HepG2 (cell line): ENCODE data around the gene EARS2. TPM values are rescaled to one million over a fixed set of nuclear protein-coding genes. Genes with fewer than 3 reads are reported as not detected.

Source experiments
- ATAC-seq: fragments of 200-7000 bp; cut with Tn5 transposase; 3 replicates; pipeline ENCODE4 v1.9.1; 2020; ENCODE audit warnings: mild to moderate bottlenecking, moderate library complexity
- BruUV-seq: library from RNA; stranded (reverse); fragments of 400-500 nt; replicated peaks from 2 replicates; lab custom pipeline; 2021; lab: Mats Ljungman, UMichigan
- CTCF ChIA-PET: fragments of 300-600 bp; formaldehyde crosslinking; extraction: SDS; loops from one replicate; lab custom pipeline; 2021; ENCODE audit warnings: low total read pairs, inconsistent platforms, low intra/inter-chr PET ratio; lab: Yijun Ruan, JAX
- POLR2A ChIA-PET: fragments of 350-600 bp; sonication (Branson Sonifier 250); formaldehyde crosslinking; loops from one replicate; lab custom pipeline; 2020; ENCODE audit warnings: antibody characterized with exemption, inconsistent platforms; lab: Yijun Ruan, JAX
- DNase-seq: peaks from one replicate; pipeline ENCODE4 v3.0.0-alpha.2; 2015; ENCODE audit warnings: low spot score
- FAIRE-seq: peaks from 3 replicates; lab custom pipeline; 2011; peaks lifted over from hg19 to GRCh38; lab: Jason Lieb, UNC
- H2AFZ ChIP-seq: one replicate; pipeline ENCODE4 v1.6.1; 2011; ENCODE audit warnings: low read length, inconsistent platforms
- H3K27ac ChIP-seq: fragments of 300-600 bp; 3 replicates; pipeline ENCODE4 v1.8.0; 2011; ENCODE audit warnings: mixed run types, mild to moderate bottlenecking, mixed read lengths, low read length, inconsistent platforms; ENCODE audit not compliant: insufficient read depth; ENCODE audit errors: extremely low read length
- H3K27me3 ChIP-seq, 2 experiments: fragments of 200-600 bp in 1 of 2; 2 replicates in 1 of 2; 3 replicates in 1 of 2; pipeline versions ENCODE4 v1.6.0 to v1.8.0; 2011; ENCODE audit warnings: low read length in 2 of 2, mild to moderate bottlenecking in 2 of 2, moderate library complexity in 2 of 2, inconsistent platforms in 1 of 2; ENCODE audit not compliant: insufficient read depth in 2 of 2, control insufficient read depth in 1 of 2
- H3K36me3 ChIP-seq, 2 experiments: fragments of 200-600 bp in 1 of 2; replicated peaks in 1 of 2; 2 replicates in 1 of 2; 3 replicates in 1 of 2; pipeline versions ENCODE4 v1.5.1 to v1.8.0; 2011; ENCODE audit warnings: low read length in 2 of 2, inconsistent platforms in 1 of 2; ENCODE audit not compliant: insufficient read depth in 2 of 2, control insufficient read depth in 1 of 2
- H3K4me1 ChIP-seq: 2 replicates; pipeline ENCODE4 v1.5.1; 2012; ENCODE audit warnings: low read length, inconsistent platforms; ENCODE audit not compliant: insufficient read depth
- H3K4me2 ChIP-seq: 2 replicates; pipeline ENCODE4 v1.6.0; 2011; ENCODE audit warnings: low read depth, low read length, inconsistent platforms
- H3K4me3 ChIP-seq, 3 experiments: fragments of 200-600 bp in 1 of 3; sonication (generic), shearing (Covaris generic) in 1 of 3; replicated peaks in 1 of 3; 2 replicates each; pipeline ENCODE4 v1.5.1; 2011 to 2016; ENCODE audit warnings: low read length in 3 of 3, inconsistent platforms in 2 of 3, low read depth in 2 of 3, mild to moderate bottlenecking in 2 of 3, control low read depth in 1 of 3, mixed read lengths in 1 of 3; ENCODE audit not compliant: insufficient read depth in 1 of 3
- H3K79me2 ChIP-seq: one replicate; pipeline ENCODE4 v1.6.1; 2011; ENCODE audit warnings: low read length, inconsistent platforms; ENCODE audit not compliant: insufficient read depth
- H3K9ac ChIP-seq: 2 replicates; pipeline ENCODE4 v1.6.0; 2011; ENCODE audit warnings: mild to moderate bottlenecking, low read depth, low read length, inconsistent platforms; ENCODE audit not compliant: insufficient read depth
- H3K9me3 ChIP-seq: 2 replicates; pipeline ENCODE4 v1.5.1; 2012; ENCODE audit warnings: mild to moderate bottlenecking, low read length
- H4K20me1 ChIP-seq: 2 replicates; pipeline ENCODE4 v1.6.0; 2011; ENCODE audit warnings: inconsistent platforms, mild to moderate bottlenecking, low read length, moderate library complexity; ENCODE audit not compliant: insufficient read depth
- ADNP ChIP-seq: sonication (generic); formaldehyde crosslinking; IDR thresholded peaks from 2 replicates; pipeline ENCODE4 v1.4.0; 2020; ENCODE audit warnings: missing genetic modification reagents
- CENPX ChIP-seq: sonication (generic); formaldehyde crosslinking; IDR thresholded peaks from 2 replicates; pipeline ENCODE4 v1.9.0; 2021; ENCODE audit warnings: mild to moderate bottlenecking, missing genetic modification reagents, moderate library complexity
- CREB1 ChIP-seq, 2 experiments: fragments of 450-650 bp in 1 of 2; IDR thresholded peaks; 2 replicates each; pipeline ENCODE4 v1.6.1; 2016 to 2017; ENCODE audit warnings: control low read depth in 1 of 2, mild to moderate bottlenecking in 1 of 2, missing compliant biosample characterization in 1 of 2, missing genetic modification characterization in 1 of 2
- FLYWCH1 ChIP-seq: sonication (generic); formaldehyde crosslinking; IDR thresholded peaks from 2 replicates; pipeline ENCODE4 v1.8.1; 2023; ENCODE audit warnings: mild to moderate bottlenecking, missing genetic modification reagents
- FOXA1 ChIP-seq, 2 experiments: fragments of 450-650 bp in 1 of 2; sonication (generic) in 1 of 2; formaldehyde crosslinking in 1 of 2; IDR thresholded peaks; 2 replicates each; pipeline versions ENCODE4 v1.4.0 to v1.6.1; 2016 to 2020; ENCODE audit warnings: missing genetic modification reagents in 1 of 2
- HMG20A ChIP-seq: IDR thresholded peaks from 2 replicates; pipeline ENCODE4 v1.6.1; 2016; ENCODE audit warnings: borderline replicate concordance
- SSRP1 ChIP-seq: IDR thresholded peaks from 2 replicates; pipeline ENCODE4 v1.6.1; 2016; ENCODE audit warnings: control low read depth
- WGBS: methylation state at CpG from one replicate; pipeline ENCODE4 v1.1.6; 2017; ENCODE audit warnings: low lambda C conversion rate; 5-methylcytosine and 5-hydroxymethylcytosine counted together
- in situ Hi-C: cut with HindIII; loops from 2 replicates; pipeline ENCODE4 v1.10.0; 2017; ENCODE audit warnings: low pct_unique_long_range_greater_than_20kb; ENCODE audit not compliant: extremely low pct_ligation_motif_present
- intact Hi-C: fragments of 100-400 bp; cut with micrococcal nuclease; formaldehyde crosslinking; loops from one replicate; pipeline ENCODE4 v1.10.0; 2022; ENCODE audit not compliant: unreplicated experiment
- polyA plus RNA-seq, 8 experiments: library from polyadenylated mRNA; depleted of rRNA in 3 of 8; stranded (reverse) in 7 of 8; unstranded in 1 of 8; fragments of >200 nt; fragmentation: Illumina TruSeq in 4 of 8; extraction: Trizol in 4 of 8; gene quantifications; 2 replicates each; pipeline versions ENCODE4 v1.2.1 to v1.2.3, GENCODE V29; 2011 to 2016; ENCODE audit warnings: low read depth in 4 of 8, missing spikeins in 1 of 8, mixed read lengths in 1 of 8; ENCODE audit not compliant: insufficient read depth in 1 of 8
- total RNA-seq, 5 experiments: library from RNA; depleted of rRNA; stranded (reverse); fragments of >200 nt; fragmentation: Illumina TruSeq; extraction: Trizol; gene quantifications; 2 replicates each; pipeline ENCODE4 v1.2.3, GENCODE V29; 2016; ENCODE audit warnings: low read depth in 1 of 5
- TF ChIP-seq, protein P1 (sequence below): sonication (generic); formaldehyde crosslinking; IDR thresholded peaks from 2 replicates; pipeline ENCODE4 v1.5.1; 2020; ENCODE audit warnings: mild to moderate bottlenecking, missing genetic modification reagents, moderate library complexity
- TF ChIP-seq, protein P2 (sequence below): sonication (generic); formaldehyde crosslinking; IDR thresholded peaks from 2 replicates; pipeline ENCODE4 v1.8.0; 2022; ENCODE audit warnings: mild to moderate bottlenecking, missing genetic modification reagents, moderate library complexity

EARS2 gene
- total and polyA plus RNA-seq, 2 of the 13 experiments (the other 11 are each of a cell fraction or from before 2014, with no cell fraction given): 49.4 to 80.4 TPM

DNA sequence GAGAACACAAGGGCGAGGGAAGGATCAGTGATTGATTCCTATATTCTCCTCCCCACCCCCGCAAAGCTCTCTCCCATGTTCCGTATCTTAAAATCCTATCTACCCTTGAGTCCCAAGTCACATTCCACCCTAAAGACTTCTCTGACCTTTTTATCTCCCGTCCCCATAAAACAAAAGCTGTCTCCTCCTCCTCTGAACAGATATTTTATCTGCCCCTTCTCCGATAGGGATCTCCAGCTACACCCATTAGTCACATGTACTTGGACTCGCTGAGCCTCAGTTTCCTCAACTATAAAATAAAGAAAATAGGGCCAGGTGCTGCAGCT is 59.6 kb downstream of the EARS2 start:
- FAIRE-seq: no peak

DNA sequence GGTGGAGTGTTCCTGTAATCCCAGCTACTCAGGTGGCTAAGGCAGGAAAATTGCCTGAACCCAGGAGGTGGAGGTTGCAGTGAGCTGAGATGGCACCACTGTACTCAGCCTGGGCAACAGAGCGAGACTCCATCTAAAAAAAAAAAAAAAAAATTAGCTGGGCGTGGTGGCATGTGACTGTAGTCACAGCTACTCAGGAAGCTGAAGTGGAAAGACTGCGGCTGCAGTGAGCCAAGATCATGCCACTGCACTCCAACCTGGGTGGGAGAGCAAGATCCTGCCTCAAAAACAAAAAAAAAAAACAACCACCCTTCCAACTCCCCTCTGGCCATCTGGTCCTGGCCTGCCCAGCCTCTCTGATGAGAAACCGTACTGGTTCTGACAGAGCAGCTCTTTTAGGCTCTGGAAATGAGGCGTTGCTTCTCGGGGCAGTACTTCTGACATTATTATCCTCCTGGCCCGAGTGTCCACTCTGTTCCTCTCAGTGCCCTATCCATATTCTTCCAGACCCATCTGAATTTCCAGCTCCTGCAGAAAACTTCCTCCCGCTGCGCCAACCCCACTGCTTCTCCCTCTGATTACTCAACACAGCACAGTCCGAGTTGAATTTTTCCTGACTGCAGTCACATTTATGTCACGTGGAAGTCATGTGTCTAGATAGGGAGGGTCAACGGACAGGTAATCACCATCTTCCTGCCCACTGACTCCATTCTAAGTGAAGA is 60.2 kb downstream of the EARS2 start:
- no peak overlapping the region for H3K27ac ChIP-seq
- FAIRE-seq: no peak

More for the DNA sequence above, 59.6 kb downstream of the EARS2 start:
- DNase-seq (no peak), ATAC-seq (no peak)
- H4K20me1 ChIP-seq: peaks cover 56% of the 10 kb centered on the region
- H3K79me2 ChIP-seq: peaks cover 61% of the 10 kb centered on the region
- peaks cover 38 to 82% of the 10 kb centered on the region in 2 experiments for H3K36me3 ChIP-seq
- 96% methylated on average over 6 of the region's 6 CpGs for WGBS
- POLR2A ChIA-PET: interaction anchor here (1.6 kb wide), 1 partner anchor 43 kb away, joined by 4 read pairs; no protein-coding TSS in a partner anchor
- H2AFZ ChIP-seq: no peak overlapping the region
- no peaks in the 10 kb centered on the region for H3K9me3 ChIP-seq
- H3K4me2 ChIP-seq: no peak overlapping the region
- H3K4me3 ChIP-seq: no peak overlapping the region
- BruUV-seq: no TSS peak
- H3K4me1 ChIP-seq: peaks cover 23% of the 10 kb centered on the region
- H3K27ac ChIP-seq: no peak overlapping the region
- in situ Hi-C loops: no loop called here
- no peak for TF ChIP-seq SSRP1 (CRISPR knock-in tag)
- no peak for TF ChIP-seq CENPX (CRISPR knock-in tag)
- TF ChIP-seq FLYWCH1: no peak
- no peak for TF ChIP-seq ADNP (CRISPR knock-in tag)
- TF ChIP-seq, protein P1, sequence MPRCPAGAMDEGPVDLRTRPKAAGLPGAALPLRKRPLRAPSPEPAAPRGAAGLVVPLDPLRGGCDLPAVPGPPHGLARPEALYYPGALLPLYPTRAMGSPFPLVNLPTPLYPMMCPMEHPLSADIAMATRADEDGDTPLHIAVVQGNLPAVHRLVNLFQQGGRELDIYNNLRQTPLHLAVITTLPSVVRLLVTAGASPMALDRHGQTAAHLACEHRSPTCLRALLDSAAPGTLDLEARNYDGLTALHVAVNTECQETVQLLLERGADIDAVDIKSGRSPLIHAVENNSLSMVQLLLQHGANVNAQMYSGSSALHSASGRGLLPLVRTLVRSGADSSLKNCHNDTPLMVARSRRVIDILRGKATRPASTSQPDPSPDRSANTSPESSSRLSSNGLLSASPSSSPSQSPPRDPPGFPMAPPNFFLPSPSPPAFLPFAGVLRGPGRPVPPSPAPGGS (CRISPR knock-in tag): no peak
- no peak for TF ChIP-seq FOXA1 (IDR thresholded peaks at IDR 0.05)
- TF ChIP-seq FOXA1 (CRISPR knock-in tag; IDR thresholded peaks at IDR 0.05): no peak
- TF ChIP-seq, protein P2, sequence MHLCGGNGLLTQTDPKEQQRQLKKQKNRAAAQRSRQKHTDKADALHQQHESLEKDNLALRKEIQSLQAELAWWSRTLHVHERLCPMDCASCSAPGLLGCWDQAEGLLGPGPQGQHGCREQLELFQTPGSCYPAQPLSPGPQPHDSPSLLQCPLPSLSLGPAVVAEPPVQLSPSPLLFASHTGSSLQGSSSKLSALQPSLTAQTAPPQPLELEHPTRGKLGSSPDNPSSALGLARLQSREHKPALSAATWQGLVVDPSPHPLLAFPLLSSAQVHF (CRISPR knock-in tag): no peak
- TF ChIP-seq HMG20A (CRISPR knock-in tag): no peak
- no peak overlapping the region for H3K9ac ChIP-seq
- intact Hi-C loops: no loop called here
- CTCF ChIA-PET: no interaction called here
- H3K27me3 ChIP-seq: no peaks in the 10 kb centered on the region

More for the DNA sequence above, 60.2 kb downstream of the EARS2 start:
- ATAC-seq (no peak), DNase-seq (no peak)
- H3K9ac ChIP-seq: no peak overlapping the region
- POLR2A ChIA-PET: no interaction called here
- H3K4me1 ChIP-seq: peaks cover 21% of the 10 kb centered on the region
- intact Hi-C loops (no loop called here), in situ Hi-C loops (no loop called here)
- 94% methylated on average over 12 of the region's 12 CpGs for WGBS
- peaks cover 43 to 82% of the 10 kb centered on the region in 2 experiments for H3K36me3 ChIP-seq
- H3K9me3 ChIP-seq: no peaks in the 10 kb centered on the region
- H3K27me3 ChIP-seq: no peaks in the 10 kb centered on the region
- peaks cover 51% of the 10 kb centered on the region for H4K20me1 ChIP-seq
- TF ChIP-seq CREB1 (IDR thresholded peaks at IDR 0.05) (no peak), CREB1 (CRISPR knock-in tag; IDR thresholded peaks at IDR 0.05) (no peak)
- BruUV-seq: no TSS peak
- CTCF ChIA-PET: no interaction called here
- H2AFZ ChIP-seq: no peak overlapping the region
- H3K79me2 ChIP-seq: peaks cover 56% of the 10 kb centered on the region
- no peak overlapping the region for H3K4me3 ChIP-seq
- H3K4me2 ChIP-seq: no peak overlapping the region
